ENCODE measurements around the gene ANO4.
"Not testable (repeated sequence)": the region's sequence is repeated elsewhere in the genome, so short reads cannot be mapped to it uniquely, and the experiment has no call there.

ANO4 gene

GRCh38 chr12:101110866-101111265 is 316.3 kb downstream of the ANO4 start:
- DNase-seq: no peak

DNA sequence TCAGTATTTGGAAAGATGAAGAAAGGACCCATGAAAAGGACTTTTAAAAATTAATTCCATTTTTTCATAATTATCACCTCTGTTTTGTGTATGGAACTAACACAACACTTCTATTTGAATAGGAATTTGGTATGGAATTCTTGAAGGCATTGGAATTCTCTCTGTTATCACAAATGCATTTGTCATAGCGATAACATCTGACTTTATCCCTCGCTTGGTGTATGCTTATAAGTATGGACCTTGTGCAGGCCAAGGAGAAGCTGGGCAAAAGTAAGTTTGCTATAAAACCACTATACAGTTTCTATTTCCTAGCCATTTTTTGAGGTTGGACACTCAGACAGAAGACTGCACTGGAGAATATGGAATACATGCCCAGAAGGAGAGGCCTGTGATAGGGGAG is 316.9 kb downstream of the ANO4 start:
- DNase-seq: no peak

DNA sequence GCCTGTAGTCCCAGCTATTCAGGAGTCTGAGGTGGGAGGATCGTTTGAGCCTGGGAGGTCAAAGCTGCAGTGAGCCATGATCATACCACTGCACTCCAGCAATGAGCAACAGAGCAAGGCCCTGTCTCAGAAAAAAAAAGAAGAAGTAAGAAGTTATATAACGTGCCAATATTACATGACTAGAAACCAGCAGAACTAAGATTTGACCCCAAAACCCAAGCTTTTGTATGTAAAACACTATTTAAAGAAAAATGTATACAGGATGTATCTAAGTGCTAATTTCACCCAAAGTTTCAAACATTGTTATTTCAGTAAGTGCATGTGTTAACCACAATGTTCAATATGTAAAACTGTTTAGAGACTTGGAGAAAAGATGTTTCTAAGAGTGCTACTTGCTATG is 320.8 kb downstream of the ANO4 start:
- no peak for DNase-seq

DNA sequence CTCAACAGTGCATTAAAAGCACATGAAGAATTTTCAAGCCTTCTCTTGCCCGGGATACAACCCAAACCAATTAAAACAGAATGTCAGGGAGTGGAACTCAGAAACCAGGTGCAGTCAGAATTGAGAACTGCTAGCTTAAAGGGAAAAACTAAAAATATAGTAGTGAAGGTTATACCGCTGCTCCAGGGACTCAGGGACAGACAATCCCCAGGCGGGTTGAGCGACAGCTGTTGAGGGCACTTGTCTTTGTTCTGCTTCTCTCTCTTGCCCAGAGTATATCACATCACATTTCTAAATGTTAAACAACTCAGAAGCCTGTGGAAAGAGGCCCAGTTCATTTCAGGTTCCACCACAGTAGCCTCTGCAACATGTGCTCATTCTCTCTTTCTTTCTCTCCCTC is 322.3 kb downstream of the ANO4 start:
- DNase-seq: no peak

DNA sequence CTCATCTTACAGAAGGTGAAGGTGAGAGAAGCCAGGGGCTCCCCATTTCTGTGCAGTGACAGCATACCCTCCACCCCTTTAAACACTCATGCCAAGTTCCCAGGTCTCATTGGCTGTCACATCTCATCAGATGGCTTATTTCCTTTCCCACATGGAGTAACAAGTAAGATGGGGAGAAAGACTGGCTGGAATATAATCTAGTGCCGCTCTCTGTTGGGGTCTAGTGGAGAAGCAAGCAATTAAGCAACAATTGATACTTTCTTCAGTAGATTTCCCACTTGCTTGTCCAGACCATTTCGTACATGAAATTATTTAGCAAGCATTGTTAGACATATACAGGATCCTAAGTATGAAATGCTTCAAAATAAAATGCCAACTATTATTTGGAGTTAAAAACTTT is 323.3 kb downstream of the ANO4 start:
- DNase-seq: no peak

DNA sequence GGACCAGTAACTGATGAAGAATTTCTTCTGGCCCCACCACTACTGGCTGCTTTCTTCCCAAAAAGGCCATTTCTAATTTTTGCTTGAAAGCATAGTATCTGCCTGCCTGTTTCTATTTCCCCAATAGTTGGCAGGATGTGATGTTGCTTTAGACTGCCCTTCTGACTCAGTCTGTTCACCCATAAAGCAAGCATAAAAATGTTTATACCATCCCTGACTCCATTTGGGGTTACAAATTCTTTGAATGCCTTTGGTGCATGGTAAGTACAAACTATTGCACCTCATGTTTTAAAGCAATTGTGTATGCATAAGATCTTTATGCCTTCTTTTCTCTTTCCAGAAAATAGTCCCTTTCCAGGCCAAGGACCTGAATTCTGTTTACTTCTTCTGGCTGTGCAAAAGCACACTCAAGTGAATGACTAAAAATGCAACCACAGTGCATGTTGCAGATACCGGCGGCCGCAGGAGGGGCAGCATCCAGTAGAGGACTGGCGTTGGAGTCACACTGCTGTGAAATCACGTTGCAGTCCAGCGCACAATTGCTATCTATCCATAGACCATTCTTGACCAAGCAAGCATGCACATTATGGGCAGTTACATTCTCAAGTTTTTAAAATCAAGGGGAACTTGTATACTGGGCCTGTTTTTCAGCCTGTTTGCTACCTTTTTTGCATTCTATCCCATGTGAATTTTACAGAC is 333.1 kb downstream of the ANO4 start:
- no peak for DNase-seq

DNA sequence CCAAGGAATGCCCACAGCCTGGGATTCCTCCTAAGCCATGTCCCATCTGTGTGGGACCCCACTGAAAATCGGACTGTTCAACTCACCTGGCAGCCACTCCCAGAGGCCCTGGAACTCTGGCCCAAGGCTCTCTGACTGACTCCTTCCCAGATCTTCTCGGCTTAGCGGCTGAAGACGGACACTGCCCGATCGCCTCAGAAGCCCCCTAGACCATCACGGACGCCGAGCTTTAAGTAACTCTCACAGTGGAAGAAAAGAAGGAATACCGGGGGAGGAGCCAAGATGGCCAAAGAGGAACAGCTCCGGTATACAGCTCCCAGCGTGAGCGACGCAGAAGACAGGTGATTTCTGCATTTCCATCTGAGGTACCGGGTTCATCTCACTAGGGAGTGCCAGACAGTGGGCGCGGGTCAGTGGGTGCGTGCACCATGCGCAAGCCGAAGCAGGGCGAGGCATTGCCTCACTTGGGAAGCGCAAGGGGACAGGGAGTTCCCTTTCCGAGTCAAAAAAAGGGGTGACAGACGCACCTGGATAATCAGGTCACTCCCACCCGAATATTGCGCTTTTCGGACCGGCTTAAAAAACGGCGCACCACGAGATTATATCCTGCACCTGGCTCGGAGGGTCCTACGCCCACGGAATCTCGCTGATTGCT is 351.3 kb downstream of the ANO4 start:
- DNase-seq: not testable (repeated sequence)

DNA sequence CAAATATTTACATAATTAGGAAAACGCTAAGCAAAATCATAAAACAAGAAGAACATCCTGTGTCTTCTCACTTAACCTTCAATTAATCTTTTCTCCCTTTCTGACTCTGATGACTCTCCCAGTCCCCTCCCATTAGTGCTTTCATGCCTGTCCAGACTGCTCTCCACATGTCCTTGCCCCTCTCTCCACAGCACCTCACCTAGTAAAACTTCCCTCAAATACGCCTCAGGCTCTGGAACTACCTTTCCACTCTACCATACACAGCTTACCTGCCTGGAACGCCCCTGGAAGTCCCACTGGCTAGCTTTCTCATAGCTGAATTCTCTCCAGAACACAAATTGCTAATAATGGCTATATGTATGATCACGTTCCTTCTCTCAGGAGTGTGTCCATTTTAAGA is 370.7 kb downstream of the ANO4 start:
- DNase-seq: no peak

- no peak for DNase-seq
Observed at GRCh38 chr12:101166866-101167265, 372.3 kb downstream of the ANO4 start.

GRCh38 chr12:101168001-101168400 is 373.4 kb downstream of the ANO4 start:
- no peak for DNase-seq

DNA sequence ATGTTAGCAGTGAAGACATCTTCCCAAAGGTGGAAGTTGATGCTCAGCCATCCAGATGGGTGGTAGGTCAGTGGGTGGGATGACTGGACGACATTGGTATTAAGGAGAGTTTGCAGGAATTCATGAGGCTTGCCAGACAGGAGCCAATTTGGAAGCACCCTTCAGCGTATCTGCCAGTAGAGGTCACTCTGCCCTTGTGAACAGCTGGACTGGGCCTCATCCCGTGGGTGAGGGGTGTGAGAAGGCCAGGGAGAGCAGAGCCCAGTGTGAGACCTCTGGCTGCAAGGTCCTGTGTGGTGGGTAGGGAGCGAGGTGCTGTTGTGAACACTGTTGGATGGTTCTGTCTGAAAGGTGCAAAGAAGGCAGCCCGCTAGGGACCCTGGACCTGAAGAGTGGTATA is 377.7 kb downstream of the ANO4 start:
- DNase-seq: no peak

- no peak for DNase-seq
Observed at GRCh38 chr12:101173197-101173749, 378.7 kb downstream of the ANO4 start.

- no peak for DNase-seq
Observed at GRCh38 chr12:101174541-101174940, 380.0 kb downstream of the ANO4 start.
